ENCODE data around the gene TACC2. TPM values are rescaled to one million over a fixed set of nuclear protein-coding genes. Genes with fewer than 3 reads are reported as not detected.
A peak's percentile ranks its signal among the peaks of the same experiment; 100 is the strongest.
"Not testable (repeated sequence)": the region's sequence is repeated elsewhere in the genome, so short reads cannot be mapped to it uniquely, and the experiment has no call there.

TACC2 gene
- total RNA-seq, 1 donor from 2014 or later, result 400 TPM

GRCh38 chr10:122197611-122198222, 208.8 kb downstream of the TACC2 start:
- Histone ChIP-seq H3K4me3 (no peak overlapping the region), H3K27me3 (ENCODE audit: low read depth) (no peaks in the 10 kb centered on the region), H3K9me3 (replicated peaks) (no peaks in the 10 kb centered on the region), H3K27ac (replicated peaks) (peak overlapping the region; percentile 78), H3K4me1 (peaks cover 62% of the 10 kb centered on the region), H3K36me3 (peaks cover 51% of the 10 kb centered on the region)
- no peak for DNase-seq
- intact Hi-C loops (cut with micrococcal nuclease), result no loop called here
- TF ChIP-seq CTCF (IDR thresholded peaks at IDR 0.05; ENCODE audit: borderline replicate concordance), result no peak

- peaks cover 53% of the 10 kb centered on the region for H3K4me1 ChIP-seq
- H3K36me3 ChIP-seq, result peaks cover 51% of the 10 kb centered on the region
- TF ChIP-seq CTCF (IDR thresholded peaks at IDR 0.05; ENCODE audit: borderline replicate concordance), result no peak
- no peaks in the 10 kb centered on the region for H3K27me3 ChIP-seq (ENCODE audit: low read depth)
- peak overlapping the region; percentile 78 for H3K27ac ChIP-seq (replicated peaks)
- intact Hi-C loops (cut with micrococcal nuclease), result no loop called here
- no peaks in the 10 kb centered on the region for H3K9me3 ChIP-seq (replicated peaks)
- H3K4me3 ChIP-seq, result no peak overlapping the region
- DNase-seq, result peak; percentile 31
Observed at GRCh38 chr10:122198631-122199030, 209.7 kb downstream of the TACC2 start.

GRCh38 chr10:122199070-122199469, 210.1 kb downstream of the TACC2 start:
- peak; percentile 60 for DNase-seq
- Histone ChIP-seq H3K27me3 (ENCODE audit: low read depth) (no peaks in the 10 kb centered on the region), H3K4me1 (peaks cover 49% of the 10 kb centered on the region), H3K27ac (replicated peaks) (peak overlapping the region; percentile 78), H3K9me3 (replicated peaks) (no peaks in the 10 kb centered on the region), H3K4me3 (no peak overlapping the region), H3K36me3 (peaks cover 51% of the 10 kb centered on the region)
- intact Hi-C loops (cut with micrococcal nuclease), result no loop called here
- no peak for TF ChIP-seq CTCF (IDR thresholded peaks at IDR 0.05; ENCODE audit: borderline replicate concordance)

GRCh38 chr10:122199689-122200088, 210.7 kb downstream of the TACC2 start:
- DNase-seq, result no peak
- H3K27me3 ChIP-seq (ENCODE audit: low read depth), result no peaks in the 10 kb centered on the region
- peaks cover 48% of the 10 kb centered on the region for H3K36me3 ChIP-seq
- TF ChIP-seq CTCF (IDR thresholded peaks at IDR 0.05; ENCODE audit: borderline replicate concordance), result no peak
- no peak overlapping the region for H3K4me3 ChIP-seq
- peaks cover 55% of the 10 kb centered on the region for H3K4me1 ChIP-seq
- peak overlapping the region; percentile 78 for H3K27ac ChIP-seq (replicated peaks)
- no peaks in the 10 kb centered on the region for H3K9me3 ChIP-seq (replicated peaks)
- intact Hi-C loops (cut with micrococcal nuclease), result no loop called here

- no peak for DNase-seq
- Histone ChIP-seq H3K27ac (replicated peaks) (peak overlapping the region; percentile 42), H3K9me3 (replicated peaks) (no peaks in the 10 kb centered on the region), H3K27me3 (ENCODE audit: low read depth) (no peaks in the 10 kb centered on the region), H3K36me3 (peaks cover 38% of the 10 kb centered on the region), H3K4me3 (no peak overlapping the region), H3K4me1 (peaks cover 61% of the 10 kb centered on the region)
- no peak for TF ChIP-seq CTCF (IDR thresholded peaks at IDR 0.05; ENCODE audit: borderline replicate concordance)
- intact Hi-C loops (cut with micrococcal nuclease), result no loop called here
Observed at GRCh38 chr10:122201401-122201800, 212.4 kb downstream of the TACC2 start.

- H3K27me3 ChIP-seq (ENCODE audit: low read depth); DNase-seq; H3K9me3 ChIP-seq (replicated peaks); H3K4me3 ChIP-seq; H3K27ac ChIP-seq (replicated peaks); intact Hi-C loops (cut with micrococcal nuclease): not testable (repeated sequence)
- peaks cover 26% of the 10 kb centered on the region for H3K36me3 ChIP-seq
- H3K4me1 ChIP-seq, result peaks cover 64% of the 10 kb centered on the region
Observed at GRCh38 chr10:122203180-122203579, 214.2 kb downstream of the TACC2 start.
